ENCODE data around the gene GINM1. TPM values are rescaled to one million over a fixed set of nuclear protein-coding genes. Genes with fewer than 3 reads are reported as not detected.
A peak's percentile ranks its signal among the peaks of the same experiment; 100 is the strongest.

The GINM1 gene
- total RNA-seq: 55.2 TPM
- long read RNA-seq, transcript GINM1-201 (8 exons, 2,024 nt): major isoform, 124 of 132 reads
- long read RNA-seq, partial matches to known transcripts: 1 of 132 reads
- long read RNA-seq, other reads (novel, unspliced or antisense): 7 of 132 reads

- ATAC-seq (peak; percentile 97), DNase-seq (peak; percentile 95)
- intact Hi-C loops (cut with micrococcal nuclease): no loop called here
Observed at GRCh38 chr6:149565527-149566409, at the start of gene GINM1. TSS of gene GINM1 (plus strand) at chr6:149566375. CDS start at chr6:149566415, 40 bp downstream.

GRCh38 chr6:149529650-149530049 is 36.5 kb upstream of the GINM1 start:
- ATAC-seq (no peak), DNase-seq (no peak)
- intact Hi-C loops (cut with micrococcal nuclease): no loop called here

- no peak for ATAC-seq
- intact Hi-C loops (cut with micrococcal nuclease): no loop called here
- DNase-seq: no peak
Observed at GRCh38 chr6:149534742-149535141, 31.4 kb upstream of the GINM1 start.

GRCh38 chr6:149541139-149541538 is 25.0 kb upstream of the GINM1 start:
- ATAC-seq (no peak), DNase-seq (no peak)
- intact Hi-C loops (cut with micrococcal nuclease): no loop called here

GRCh38 chr6:149544646-149545257 is 21.4 kb upstream of the GINM1 start:
- DNase-seq: no peak
- intact Hi-C loops (cut with micrococcal nuclease): no loop called here
- peak; percentile 1 for ATAC-seq

GRCh38 chr6:149545258-149545753 is 20.9 kb upstream of the GINM1 start:
- ATAC-seq (peak; percentile 40), DNase-seq (peak; percentile 40)
- intact Hi-C loops (cut with micrococcal nuclease): no loop called here

GRCh38 chr6:149545754-149546471 is 20.3 kb upstream of the GINM1 start, which contains the start of gene PPIL4:
TSS of gene PPIL4 (minus strand) at chr6:149546043. CDS start at chr6:149546005, 38 bp downstream.
- DNase-seq (peak; percentile 99), ATAC-seq (peak; percentile 98)
- intact Hi-C loops (cut with micrococcal nuclease): no loop called here

GRCh38 chr6:149551920-149552319 is 14.3 kb upstream of the GINM1 start:
- intact Hi-C loops (cut with micrococcal nuclease): no loop called here
- DNase-seq (no peak), ATAC-seq (no peak)

GRCh38 chr6:149558029-149558428 is 8.1 kb upstream of the GINM1 start:
- DNase-seq: no peak
- intact Hi-C loops (cut with micrococcal nuclease): no loop called here
- no peak for ATAC-seq

- ATAC-seq (no peak), DNase-seq (no peak)
- intact Hi-C loops (cut with micrococcal nuclease): no loop called here
Observed at GRCh38 chr6:149559389-149559788, 6.8 kb upstream of the GINM1 start.

- ATAC-seq: no peak
- intact Hi-C loops (cut with micrococcal nuclease): no loop called here
- DNase-seq: no peak
Observed at GRCh38 chr6:149560736-149561135, 5.4 kb upstream of the GINM1 start.

- no peak for DNase-seq
- ATAC-seq: no peak
- intact Hi-C loops (cut with micrococcal nuclease): no loop called here
Observed at GRCh38 chr6:149563203-149563927, 2.8 kb upstream of the GINM1 start.

- intact Hi-C loops (cut with micrococcal nuclease): no loop called here
- DNase-seq (no peak), ATAC-seq (no peak)
Observed at GRCh38 chr6:149563928-149564325, 2.2 kb upstream of the GINM1 start.

- peak; percentile 68 for DNase-seq
- intact Hi-C loops (cut with micrococcal nuclease): no loop called here
- ATAC-seq: peak; percentile 57
Observed at GRCh38 chr6:149566410-149567193, 427 bp downstream of the GINM1 start.

- ATAC-seq: no peak
- no peak for DNase-seq
- intact Hi-C loops (cut with micrococcal nuclease): no loop called here
Observed at GRCh38 chr6:149567194-149567586, 1.0 kb downstream of the GINM1 start.

- no peak for DNase-seq
- intact Hi-C loops (cut with micrococcal nuclease): no loop called here
- ATAC-seq: no peak
Observed at GRCh38 chr6:149567945-149568585, 1.9 kb downstream of the GINM1 start.

GRCh38 chr6:149580880-149581279 is 14.7 kb downstream of the GINM1 start:
- intact Hi-C loops (cut with micrococcal nuclease): no loop called here
- ATAC-seq (no peak), DNase-seq (no peak)

- DNase-seq (no peak), ATAC-seq (no peak)
- intact Hi-C loops (cut with micrococcal nuclease): no loop called here
Observed at GRCh38 chr6:149581349-149581748, 15.2 kb downstream of the GINM1 start.
